GM12801 (cell line): Measurements from ENCODE around the gene TLR2.

Experiments
- TF ChIP-seq, protein P1 (sequence below): IDR thresholded peaks from one replicate; pipeline ENCODE4 v1.5.1; 2011; ENCODE audit warnings: control low read depth; ENCODE audit not compliant: insufficient read length; ENCODE audit errors: extremely low read depth

The TLR2 gene, protein sequence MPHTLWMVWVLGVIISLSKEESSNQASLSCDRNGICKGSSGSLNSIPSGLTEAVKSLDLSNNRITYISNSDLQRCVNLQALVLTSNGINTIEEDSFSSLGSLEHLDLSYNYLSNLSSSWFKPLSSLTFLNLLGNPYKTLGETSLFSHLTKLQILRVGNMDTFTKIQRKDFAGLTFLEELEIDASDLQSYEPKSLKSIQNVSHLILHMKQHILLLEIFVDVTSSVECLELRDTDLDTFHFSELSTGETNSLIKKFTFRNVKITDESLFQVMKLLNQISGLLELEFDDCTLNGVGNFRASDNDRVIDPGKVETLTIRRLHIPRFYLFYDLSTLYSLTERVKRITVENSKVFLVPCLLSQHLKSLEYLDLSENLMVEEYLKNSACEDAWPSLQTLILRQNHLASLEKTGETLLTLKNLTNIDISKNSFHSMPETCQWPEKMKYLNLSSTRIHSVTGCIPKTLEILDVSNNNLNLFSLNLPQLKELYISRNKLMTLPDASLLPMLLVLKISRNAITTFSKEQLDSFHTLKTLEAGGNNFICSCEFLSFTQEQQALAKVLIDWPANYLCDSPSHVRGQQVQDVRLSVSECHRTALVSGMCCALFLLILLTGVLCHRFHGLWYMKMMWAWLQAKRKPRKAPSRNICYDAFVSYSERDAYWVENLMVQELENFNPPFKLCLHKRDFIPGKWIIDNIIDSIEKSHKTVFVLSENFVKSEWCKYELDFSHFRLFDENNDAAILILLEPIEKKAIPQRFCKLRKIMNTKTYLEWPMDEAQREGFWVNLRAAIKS

GRCh38 chr4:153684182-153684970, at the start of gene TLR2:
Gene TLR2 (plus strand): TSS chr4:153684280. CDS start chr4:153702908, 18,628 bp downstream.
- TF ChIP-seq, protein P1, sequence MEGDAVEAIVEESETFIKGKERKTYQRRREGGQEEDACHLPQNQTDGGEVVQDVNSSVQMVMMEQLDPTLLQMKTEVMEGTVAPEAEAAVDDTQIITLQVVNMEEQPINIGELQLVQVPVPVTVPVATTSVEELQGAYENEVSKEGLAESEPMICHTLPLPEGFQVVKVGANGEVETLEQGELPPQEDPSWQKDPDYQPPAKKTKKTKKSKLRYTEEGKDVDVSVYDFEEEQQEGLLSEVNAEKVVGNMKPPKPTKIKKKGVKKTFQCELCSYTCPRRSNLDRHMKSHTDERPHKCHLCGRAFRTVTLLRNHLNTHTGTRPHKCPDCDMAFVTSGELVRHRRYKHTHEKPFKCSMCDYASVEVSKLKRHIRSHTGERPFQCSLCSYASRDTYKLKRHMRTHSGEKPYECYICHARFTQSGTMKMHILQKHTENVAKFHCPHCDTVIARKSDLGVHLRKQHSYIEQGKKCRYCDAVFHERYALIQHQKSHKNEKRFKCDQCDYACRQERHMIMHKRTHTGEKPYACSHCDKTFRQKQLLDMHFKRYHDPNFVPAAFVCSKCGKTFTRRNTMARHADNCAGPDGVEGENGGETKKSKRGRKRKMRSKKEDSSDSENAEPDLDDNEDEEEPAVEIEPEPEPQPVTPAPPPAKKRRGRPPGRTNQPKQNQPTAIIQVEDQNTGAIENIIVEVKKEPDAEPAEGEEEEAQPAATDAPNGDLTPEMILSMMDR: no peak

- TF ChIP-seq, protein P1: no peak
These were observed 49.2 kb upstream of the TLR2 start for GRCh38 chr4:153634738-153635353.

- TF ChIP-seq, protein P1: no peak
These were observed 48.2 kb upstream of the TLR2 start for GRCh38 chr4:153635846-153636245.

DNA sequence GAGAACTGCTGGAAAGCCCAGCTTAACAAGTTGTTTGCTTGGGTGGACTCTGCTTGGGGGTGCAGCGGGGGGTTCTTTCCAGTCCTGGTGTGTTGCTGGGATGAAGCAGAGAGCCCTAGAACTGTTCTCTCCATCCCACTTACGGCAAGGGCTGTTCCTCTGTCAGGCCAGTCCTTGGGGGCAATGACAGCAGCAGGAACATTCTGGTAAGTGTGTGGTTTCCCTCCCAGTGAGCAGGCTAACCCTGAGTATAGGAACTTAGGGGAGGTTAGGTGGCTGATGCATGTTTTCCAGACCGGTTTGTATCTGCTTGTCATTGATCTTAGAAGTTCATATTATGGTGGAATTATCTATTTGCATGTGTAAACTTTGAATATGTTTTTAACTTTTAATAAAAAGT, 46.9 kb upstream of the TLR2 start:
- TF ChIP-seq, protein P1: no peak

- TF ChIP-seq, protein P1: no peak
These were observed 46.1 kb upstream of the TLR2 start for GRCh38 chr4:153638011-153638410.

GRCh38 chr4:153638999-153639398, 45.1 kb upstream of the TLR2 start:
- TF ChIP-seq, protein P1: no peak
